PC-3 (cell line): ENCODE measurements around the gene MATN1.

Experiments
- EZH2 ChIP-seq: fragments of 300-600 bp; sonication (generic); IDR thresholded peaks from one replicate; pipeline ENCODE4 v1.6.1; 2017; ENCODE audit warnings: antibody characterized with exemption, mild to moderate bottlenecking, low read length; ENCODE audit not compliant: unreplicated experiment
- TF ChIP-seq, protein P1 (sequence below): fragments of 300-600 bp; sonication (generic); conservative IDR thresholded peaks from 2 replicates; pipeline ENCODE4 v1.5.1; 2017; ENCODE audit warnings: antibody characterized with exemption, low read depth, mild to moderate bottlenecking, low read length

GRCh38 chr1:30679201-30679975, 44.0 kb downstream of the MATN1 start:
- TF ChIP-seq EZH2 = no peak
- TF ChIP-seq, protein P1, sequence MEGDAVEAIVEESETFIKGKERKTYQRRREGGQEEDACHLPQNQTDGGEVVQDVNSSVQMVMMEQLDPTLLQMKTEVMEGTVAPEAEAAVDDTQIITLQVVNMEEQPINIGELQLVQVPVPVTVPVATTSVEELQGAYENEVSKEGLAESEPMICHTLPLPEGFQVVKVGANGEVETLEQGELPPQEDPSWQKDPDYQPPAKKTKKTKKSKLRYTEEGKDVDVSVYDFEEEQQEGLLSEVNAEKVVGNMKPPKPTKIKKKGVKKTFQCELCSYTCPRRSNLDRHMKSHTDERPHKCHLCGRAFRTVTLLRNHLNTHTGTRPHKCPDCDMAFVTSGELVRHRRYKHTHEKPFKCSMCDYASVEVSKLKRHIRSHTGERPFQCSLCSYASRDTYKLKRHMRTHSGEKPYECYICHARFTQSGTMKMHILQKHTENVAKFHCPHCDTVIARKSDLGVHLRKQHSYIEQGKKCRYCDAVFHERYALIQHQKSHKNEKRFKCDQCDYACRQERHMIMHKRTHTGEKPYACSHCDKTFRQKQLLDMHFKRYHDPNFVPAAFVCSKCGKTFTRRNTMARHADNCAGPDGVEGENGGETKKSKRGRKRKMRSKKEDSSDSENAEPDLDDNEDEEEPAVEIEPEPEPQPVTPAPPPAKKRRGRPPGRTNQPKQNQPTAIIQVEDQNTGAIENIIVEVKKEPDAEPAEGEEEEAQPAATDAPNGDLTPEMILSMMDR = no peak
